GM18873 (cell line): Measurements from ENCODE around the gene SELENOT.
"Not testable (repeated sequence)": the region's sequence is repeated elsewhere in the genome, so short reads cannot be mapped to it uniquely, and the experiment has no call there.

Experiments used
- ATAC-seq: cut with Tn5 transposase; IDR thresholded peaks from one replicate; pipeline ENCODE4 v1.9.1; 2021; ENCODE audit warnings: mild to moderate bottlenecking, moderate library complexity, moderate number of reproducible peaks; ENCODE audit not compliant: unreplicated experiment, low FRiP score

Gene SELENOT, protein sequence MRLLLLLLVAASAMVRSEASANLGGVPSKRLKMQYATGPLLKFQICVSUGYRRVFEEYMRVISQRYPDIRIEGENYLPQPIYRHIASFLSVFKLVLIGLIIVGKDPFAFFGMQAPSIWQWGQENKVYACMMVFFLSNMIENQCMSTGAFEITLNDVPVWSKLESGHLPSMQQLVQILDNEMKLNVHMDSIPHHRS

DNA sequence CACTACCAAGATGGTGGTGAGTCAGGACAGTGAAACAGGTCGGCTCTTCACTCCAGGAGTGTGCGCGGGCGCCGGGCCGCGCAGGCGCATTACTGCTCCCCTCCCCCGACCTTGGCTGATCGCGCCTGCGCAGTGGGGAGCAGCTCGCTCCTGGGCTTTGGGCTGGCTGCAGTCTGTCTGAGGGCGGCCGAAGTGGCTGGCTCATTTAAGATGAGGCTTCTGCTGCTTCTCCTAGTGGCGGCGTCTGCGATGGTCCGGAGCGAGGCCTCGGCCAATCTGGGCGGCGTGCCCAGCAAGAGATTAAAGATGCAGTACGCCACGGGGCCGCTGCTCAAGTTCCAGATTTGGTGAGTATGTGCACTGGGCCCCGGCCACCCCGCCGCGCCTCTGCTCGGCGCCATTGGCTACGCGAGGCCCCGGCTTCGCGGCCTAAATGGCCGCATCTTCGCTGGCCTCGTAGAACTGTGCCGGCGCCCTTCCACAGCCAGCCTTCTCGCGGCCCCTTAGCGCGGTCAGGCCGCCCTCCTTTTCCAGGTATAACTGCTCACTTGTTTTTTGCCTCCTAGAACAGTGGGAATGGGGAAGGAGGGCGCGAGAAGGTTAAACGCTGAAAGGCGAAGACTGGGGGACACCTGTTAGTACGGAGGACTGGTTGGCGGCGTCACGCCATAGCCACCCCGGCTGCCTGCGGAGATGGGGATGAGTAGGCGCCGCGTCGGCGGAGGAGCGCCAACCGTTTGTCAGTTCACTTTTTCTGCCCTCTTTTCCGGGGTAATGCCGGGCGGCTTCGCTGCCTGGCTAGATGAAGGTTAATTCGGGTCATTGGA is at the start of gene SELENOT:
TSS of gene SELENOT (plus strand) at position 169 of the 827 bp plus-strand sequence. CDS start at position 211, 42 bp downstream.
- peak; percentile 47 for ATAC-seq

GRCh38 chr3:150555859-150556436 is 47.2 kb upstream of the SELENOT start:
- no peak for ATAC-seq

- no peak for ATAC-seq
These were observed 46.3 kb upstream of the SELENOT start for GRCh38 chr3:150556792-150557191.

GRCh38 chr3:150557725-150558124 is 45.4 kb upstream of the SELENOT start:
- ATAC-seq: no peak

GRCh38 chr3:150564243-150564642 is 38.9 kb upstream of the SELENOT start:
- no peak for ATAC-seq

DNA sequence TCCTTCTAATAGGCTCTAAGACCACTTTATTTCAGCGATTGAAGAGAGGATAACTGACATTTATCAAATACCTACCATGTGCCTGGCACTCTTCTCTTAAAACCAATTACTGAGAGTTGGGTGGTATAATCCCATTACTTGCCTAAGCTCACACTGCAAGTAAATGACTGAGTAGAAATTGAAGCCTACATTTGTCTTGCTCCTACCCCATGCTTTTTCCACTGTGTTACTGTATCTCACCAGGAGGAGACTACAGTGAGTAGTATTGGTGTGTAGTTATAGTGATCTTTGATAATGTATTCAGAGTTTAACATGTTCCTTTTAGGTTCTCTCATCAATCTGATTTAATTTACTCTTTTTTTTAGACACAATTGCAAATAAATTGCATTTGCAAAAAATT is 35.8 kb upstream of the SELENOT start:
- ATAC-seq: no peak

- no peak for ATAC-seq
These were observed 25.3 kb upstream of the SELENOT start for GRCh38 chr3:150577855-150578254.

GRCh38 chr3:150581174-150581573 is 21.9 kb upstream of the SELENOT start:
- no peak for ATAC-seq

DNA sequence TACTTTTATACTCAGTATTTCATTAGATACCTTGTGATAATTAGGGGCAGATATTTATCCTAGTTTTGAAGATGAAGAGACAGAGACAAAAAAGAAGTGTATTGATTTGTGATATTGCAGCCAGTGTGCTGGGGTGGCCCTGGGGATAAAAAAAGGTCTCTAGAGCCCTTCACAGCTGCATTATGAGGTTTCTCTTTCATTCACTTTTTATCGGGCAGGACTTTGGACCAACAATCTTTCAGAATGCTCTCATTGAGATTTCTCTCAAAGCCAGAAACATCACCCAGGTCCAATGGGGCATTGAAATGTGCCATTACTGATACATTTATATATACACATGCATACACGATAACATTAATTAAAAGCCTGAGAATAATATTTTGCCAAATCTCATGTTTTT is 20.5 kb upstream of the SELENOT start:
- peak; percentile 42 for ATAC-seq

- ATAC-seq: peak; percentile 64
These were observed 20.1 kb upstream of the SELENOT start for GRCh38 chr3:150583028-150583427.

- ATAC-seq: no peak
These were observed 14.9 kb upstream of the SELENOT start for GRCh38 chr3:150588027-150588830.

GRCh38 chr3:150589759-150590158 is 13.4 kb upstream of the SELENOT start:
- ATAC-seq: no peak

- ATAC-seq: no peak
These were observed 9.0 kb upstream of the SELENOT start for GRCh38 chr3:150594150-150594549.

DNA sequence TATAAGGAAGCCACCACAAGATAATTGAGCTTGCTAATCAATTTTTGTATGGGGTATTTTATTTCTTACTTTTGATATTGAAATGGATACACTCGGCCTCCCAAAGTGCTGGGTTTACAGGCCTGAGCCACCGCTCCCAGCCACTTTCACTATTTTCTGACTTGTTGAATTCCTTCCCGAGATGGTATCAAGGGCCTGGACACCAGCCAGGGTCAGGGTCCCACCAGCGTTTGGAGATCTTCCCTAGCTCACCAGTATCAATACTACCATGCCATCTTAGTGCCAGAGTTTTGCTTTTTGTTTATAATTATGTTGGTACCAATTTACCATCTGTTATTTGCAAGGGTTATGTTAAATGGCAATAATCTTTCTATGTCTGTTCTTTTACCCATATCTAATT is 5.5 kb upstream of the SELENOT start:
- ATAC-seq: no peak

DNA sequence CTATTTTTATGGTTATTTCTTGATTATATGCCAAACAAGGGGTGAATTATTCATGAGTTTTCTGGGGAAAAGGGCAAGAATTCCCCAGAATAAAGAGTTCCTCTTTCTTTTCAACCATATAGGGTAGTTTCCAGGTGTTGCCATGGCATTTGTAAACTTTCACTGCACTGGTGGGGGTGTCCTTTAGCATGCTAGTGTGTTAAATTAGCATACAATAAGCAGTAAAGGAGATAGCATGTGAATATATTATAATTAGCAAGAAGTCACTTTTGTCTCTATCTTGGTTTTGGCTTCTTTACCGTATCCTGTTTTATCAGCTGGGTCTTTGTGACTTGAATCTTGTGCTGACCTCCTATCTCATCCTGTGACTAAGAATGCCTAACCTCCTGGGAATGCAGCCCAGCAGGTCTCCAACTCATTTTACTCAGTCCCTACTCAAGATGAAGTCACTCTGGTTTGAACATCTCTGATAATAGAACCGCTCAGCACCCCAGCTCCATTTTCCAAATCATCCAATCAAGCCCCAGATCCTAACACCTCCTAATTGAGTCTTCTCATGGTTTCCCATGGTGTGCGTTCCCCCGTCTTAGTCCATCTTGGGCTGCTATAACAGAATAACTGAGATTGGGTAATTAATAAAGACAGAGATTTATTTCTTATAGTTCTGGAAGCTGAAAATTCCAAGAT is 3.4 kb upstream of the SELENOT start:
- peak; percentile 19 for ATAC-seq

- ATAC-seq: not testable (repeated sequence)
These were observed 2.2 kb upstream of the SELENOT start for GRCh38 chr3:150600647-150601530.

DNA sequence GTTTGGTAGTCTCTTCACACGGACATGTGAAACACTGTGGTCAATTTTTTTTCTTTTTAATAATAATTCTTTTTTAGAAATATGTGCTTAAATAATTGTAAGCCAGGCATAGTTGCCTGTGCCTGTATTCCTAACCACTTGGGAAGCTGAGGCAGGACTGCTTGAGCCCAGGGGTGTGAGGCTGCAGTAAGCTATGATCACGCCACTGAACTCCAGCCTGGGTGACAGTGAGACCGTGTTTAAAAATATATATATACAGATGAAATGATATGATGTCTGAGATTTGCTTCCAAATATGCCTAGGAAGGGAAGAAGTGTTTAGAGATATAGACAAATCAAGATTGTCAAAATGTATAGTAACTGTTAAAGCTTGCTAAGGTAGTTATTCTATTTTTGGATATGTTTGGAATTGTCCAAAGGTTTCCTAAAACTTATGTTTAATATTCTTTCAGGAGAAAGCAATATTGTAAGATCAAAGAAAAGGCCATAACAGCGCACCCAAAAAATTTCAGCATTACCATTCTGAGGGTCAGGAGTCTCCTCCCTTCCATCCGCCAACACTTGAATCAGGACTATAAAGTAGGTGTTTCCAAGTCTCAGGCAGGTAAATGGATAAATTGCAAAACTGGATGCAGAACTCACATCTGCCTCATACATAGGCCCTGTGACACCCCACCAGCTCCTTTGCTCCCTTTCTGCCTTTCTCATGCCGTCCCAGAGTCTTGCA is 532 bp upstream of the SELENOT start:
- peak; percentile 2 for ATAC-seq

DNA sequence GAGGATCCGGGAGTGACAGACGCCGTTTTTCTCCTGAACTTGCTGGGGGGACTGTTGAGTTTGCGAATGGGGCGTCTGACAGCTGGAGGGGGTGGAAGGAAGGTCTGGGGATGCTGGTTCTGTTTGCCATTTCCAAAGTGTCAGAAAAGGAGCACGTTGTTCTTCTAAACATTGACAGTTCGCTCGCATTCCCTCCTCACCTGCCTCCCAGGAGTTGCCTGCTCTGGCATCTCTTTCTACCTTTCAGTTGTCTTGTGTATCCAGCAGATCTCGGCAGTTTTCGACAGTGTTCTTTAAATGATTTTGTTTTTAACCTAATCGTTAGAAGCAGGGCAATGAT is 829 bp downstream of the SELENOT start:
- no peak for ATAC-seq
